Measurements from ENCODE around the gene KCNK7.
"Not testable (repeated sequence)": the region's sequence is repeated elsewhere in the genome, so short reads cannot be mapped to it uniquely, and the experiment has no call there.

The KCNK7 gene

DNA sequence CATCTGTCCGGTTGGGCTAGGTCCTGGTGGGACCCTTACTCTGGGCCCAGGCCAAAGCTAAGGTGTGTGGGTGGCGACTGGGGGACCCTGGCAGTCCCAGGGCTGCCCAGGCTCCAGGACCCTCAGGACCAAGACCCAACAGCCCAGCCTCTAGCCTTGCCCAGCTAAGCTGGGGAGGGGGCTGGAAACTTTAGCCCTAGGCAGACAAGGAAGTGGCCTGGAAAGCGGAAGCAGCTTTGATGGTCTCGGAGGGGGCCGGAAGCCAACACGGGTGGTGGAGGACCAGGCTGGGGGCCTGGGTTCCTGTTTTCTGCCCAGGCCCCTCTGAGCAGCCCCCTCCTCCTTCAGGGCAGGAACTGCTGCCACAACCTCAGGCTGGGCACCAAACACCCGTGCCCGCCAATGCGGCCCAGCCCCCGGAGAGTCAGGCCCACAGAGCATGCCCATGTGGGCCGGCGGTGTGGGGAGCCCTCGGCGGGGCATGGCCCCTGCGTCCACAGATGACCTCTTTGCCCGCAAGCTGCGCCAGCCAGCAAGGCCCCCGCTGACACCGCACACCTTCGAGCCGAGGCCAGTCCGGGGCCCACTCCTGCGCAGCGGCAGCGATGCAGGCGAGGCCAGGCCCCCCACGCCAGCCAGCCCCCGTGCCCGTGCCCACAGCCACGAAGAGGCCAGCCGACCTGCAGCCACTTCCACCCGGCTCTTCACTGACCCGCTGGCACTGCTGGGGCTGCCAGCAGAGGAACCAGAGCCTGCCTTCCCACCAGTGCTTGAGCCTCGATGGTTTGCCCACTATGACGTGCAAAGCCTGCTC is 45.1 kb upstream of the KCNK7 start:
- no peak for TF ChIP-seq ZNF565 (CRISPR knock-in tag; conservative IDR thresholded peaks at IDR 0.05; ENCODE audit: low read depth)
- no peak for TF ChIP-seq ISL1 (CRISPR knock-in tag; IDR thresholded peaks at IDR 0.05)
- no peak for TF ChIP-seq ZFP30 (CRISPR knock-in tag; IDR thresholded peaks at IDR 0.05)
- no peak for TF ChIP-seq TOX (CRISPR knock-in tag; IDR thresholded peaks at IDR 0.05; ENCODE audit: borderline replicate concordance)
- TF ChIP-seq CSDC2 (CRISPR knock-in tag; IDR thresholded peaks at IDR 0.05): no peak
- no peak for TF ChIP-seq OSR1 (CRISPR knock-in tag; IDR thresholded peaks at IDR 0.05)
- TF ChIP-seq ESRRG (CRISPR knock-in tag; IDR thresholded peaks at IDR 0.05): no peak
- TF ChIP-seq, protein P1, sequence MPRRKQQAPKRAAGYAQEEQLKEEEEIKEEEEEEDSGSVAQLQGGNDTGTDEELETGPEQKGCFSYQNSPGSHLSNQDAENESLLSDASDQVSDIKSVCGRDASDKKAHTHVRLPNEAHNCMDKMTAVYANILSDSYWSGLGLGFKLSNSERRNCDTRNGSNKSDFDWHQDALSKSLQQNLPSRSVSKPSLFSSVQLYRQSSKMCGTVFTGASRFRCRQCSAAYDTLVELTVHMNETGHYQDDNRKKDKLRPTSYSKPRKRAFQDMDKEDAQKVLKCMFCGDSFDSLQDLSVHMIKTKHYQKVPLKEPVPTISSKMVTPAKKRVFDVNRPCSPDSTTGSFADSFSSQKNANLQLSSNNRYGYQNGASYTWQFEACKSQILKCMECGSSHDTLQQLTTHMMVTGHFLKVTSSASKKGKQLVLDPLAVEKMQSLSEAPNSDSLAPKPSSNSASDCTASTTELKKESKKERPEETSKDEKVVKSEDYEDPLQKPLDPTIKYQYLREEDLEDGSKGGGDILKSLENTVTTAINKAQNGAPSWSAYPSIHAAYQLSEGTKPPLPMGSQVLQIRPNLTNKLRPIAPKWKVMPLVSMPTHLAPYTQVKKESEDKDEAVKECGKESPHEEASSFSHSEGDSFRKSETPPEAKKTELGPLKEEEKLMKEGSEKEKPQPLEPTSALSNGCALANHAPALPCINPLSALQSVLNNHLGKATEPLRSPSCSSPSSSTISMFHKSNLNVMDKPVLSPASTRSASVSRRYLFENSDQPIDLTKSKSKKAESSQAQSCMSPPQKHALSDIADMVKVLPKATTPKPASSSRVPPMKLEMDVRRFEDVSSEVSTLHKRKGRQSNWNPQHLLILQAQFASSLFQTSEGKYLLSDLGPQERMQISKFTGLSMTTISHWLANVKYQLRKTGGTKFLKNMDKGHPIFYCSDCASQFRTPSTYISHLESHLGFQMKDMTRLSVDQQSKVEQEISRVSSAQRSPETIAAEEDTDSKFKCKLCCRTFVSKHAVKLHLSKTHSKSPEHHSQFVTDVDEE (CRISPR knock-in tag; IDR thresholded peaks at IDR 0.05): no peak
- TF ChIP-seq SNAI2 (CRISPR knock-in tag; IDR thresholded peaks at IDR 0.05): no peak
- no peak for TF ChIP-seq ZFP3 (CRISPR knock-in tag; IDR thresholded peaks at IDR 0.05)
- TF ChIP-seq, protein P2, sequence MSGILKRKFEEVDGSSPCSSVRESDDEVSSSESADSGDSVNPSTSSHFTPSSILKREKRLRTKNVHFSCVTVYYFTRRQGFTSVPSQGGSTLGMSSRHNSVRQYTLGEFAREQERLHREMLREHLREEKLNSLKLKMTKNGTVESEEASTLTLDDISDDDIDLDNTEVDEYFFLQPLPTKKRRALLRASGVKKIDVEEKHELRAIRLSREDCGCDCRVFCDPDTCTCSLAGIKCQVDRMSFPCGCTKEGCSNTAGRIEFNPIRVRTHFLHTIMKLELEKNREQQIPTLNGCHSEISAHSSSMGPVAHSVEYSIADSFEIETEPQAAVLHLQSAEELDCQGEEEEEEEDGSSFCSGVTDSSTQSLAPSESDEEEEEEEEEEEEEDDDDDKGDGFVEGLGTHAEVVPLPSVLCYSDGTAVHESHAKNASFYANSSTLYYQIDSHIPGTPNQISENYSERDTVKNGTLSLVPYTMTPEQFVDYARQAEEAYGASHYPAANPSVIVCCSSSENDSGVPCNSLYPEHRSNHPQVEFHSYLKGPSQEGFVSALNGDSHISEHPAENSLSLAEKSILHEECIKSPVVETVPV (CRISPR knock-in tag; IDR thresholded peaks at IDR 0.05): no peak
- no peak for ATAC-seq

- no peak for ATAC-seq
- TF ChIP-seq ARNTL (CRISPR knock-in tag; IDR thresholded peaks at IDR 0.05; ENCODE audit: borderline replicate concordance, low read depth) (no peak), ZNF70 (CRISPR knock-in tag; IDR thresholded peaks at IDR 0.05) (no peak), SNAI2 (CRISPR knock-in tag; IDR thresholded peaks at IDR 0.05) (no peak), GLIS3 (CRISPR knock-in tag; IDR thresholded peaks at IDR 0.05) (no peak)
- TF ChIP-seq, protein P3, sequence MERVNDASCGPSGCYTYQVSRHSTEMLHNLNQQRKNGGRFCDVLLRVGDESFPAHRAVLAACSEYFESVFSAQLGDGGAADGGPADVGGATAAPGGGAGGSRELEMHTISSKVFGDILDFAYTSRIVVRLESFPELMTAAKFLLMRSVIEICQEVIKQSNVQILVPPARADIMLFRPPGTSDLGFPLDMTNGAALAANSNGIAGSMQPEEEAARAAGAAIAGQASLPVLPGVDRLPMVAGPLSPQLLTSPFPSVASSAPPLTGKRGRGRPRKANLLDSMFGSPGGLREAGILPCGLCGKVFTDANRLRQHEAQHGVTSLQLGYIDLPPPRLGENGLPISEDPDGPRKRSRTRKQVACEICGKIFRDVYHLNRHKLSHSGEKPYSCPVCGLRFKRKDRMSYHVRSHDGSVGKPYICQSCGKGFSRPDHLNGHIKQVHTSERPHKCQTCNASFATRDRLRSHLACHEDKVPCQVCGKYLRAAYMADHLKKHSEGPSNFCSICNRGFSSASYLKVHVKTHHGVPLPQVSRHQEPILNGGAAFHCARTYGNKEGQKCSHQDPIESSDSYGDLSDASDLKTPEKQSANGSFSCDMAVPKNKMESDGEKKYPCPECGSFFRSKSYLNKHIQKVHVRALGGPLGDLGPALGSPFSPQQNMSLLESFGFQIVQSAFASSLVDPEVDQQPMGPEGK (CRISPR knock-in tag; IDR thresholded peaks at IDR 0.05; ENCODE audit: borderline replicate concordance): no peak
Measured at GRCh38 chr11:65639623-65640482, 44.3 kb upstream of the KCNK7 start.

GRCh38 chr11:65639228-65639597 is 43.6 kb upstream of the KCNK7 start:
- ATAC-seq: not testable (repeated sequence)

DNA sequence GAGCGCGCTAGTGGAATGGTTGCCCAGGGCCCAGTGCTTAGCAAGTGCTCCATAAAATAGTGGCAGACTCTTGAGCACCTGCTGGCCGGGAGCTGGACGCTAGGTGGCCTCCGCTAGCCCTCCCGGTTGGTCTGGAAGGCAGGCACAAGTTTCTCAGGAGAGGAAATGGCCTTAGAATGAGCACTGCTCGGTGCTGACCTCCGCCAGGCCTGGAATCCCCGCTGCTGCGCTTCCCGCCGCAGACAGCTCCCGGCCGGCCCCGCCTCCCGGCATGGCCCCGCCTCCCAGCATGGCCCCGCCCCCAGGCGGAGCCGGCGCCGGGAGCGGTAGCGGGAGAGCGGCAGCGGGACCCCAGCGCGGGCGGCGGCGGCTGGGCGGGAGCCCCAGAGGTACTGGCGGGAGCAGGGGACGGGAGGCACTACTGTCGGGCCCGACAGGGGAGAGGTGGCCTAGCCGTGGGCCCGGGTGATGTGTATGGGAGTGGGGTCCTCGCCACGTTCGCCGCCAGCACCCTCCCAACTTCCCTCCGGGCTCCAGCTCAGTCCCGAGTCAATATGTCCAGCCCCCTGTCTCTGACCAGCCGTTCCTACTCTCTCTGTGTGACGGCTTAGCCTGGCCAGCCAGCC is 42.3 kb upstream of the KCNK7 start, which contains the start of gene SIPA1:
TSS of gene SIPA1 (plus strand) at position 308 of the 626 bp plus-strand sequence. CDS start 2,821 bp downstream, outside the sequence.
- ATAC-seq: peak; percentile 90
- TF ChIP-seq BACH2 (CRISPR knock-in tag; IDR thresholded peaks at IDR 0.05; ENCODE audit: borderline replicate concordance) (no peak), TOX (CRISPR knock-in tag; IDR thresholded peaks at IDR 0.05; ENCODE audit: borderline replicate concordance) (no peak), GLIS3 (CRISPR knock-in tag; IDR thresholded peaks at IDR 0.05) (no peak; the same call in 1 of the 2 replicates)
- TF ChIP-seq, protein P1 (CRISPR knock-in tag; IDR thresholded peaks at IDR 0.05): no peak
- TF ChIP-seq, protein P2 (CRISPR knock-in tag; IDR thresholded peaks at IDR 0.05): no peak

Measured in SK-N-SH treated with all-trans-retinoic acid at 6 μM for 48 hours (cell line).